Urinary bladder (tissue), 4 donors: ENCODE measurements around the gene INTS3. TPM values are rescaled to one million over a fixed set of nuclear protein-coding genes. Genes with fewer than 3 reads are reported as not detected.
"Not testable (repeated sequence)": the region's sequence is repeated elsewhere in the genome, so short reads cannot be mapped to it uniquely, and the experiment has no call there.

ENCODE experiments used
- DNase-seq: peaks from one replicate; pipeline ENCODE4 v3.0.0-alpha.2; 2015; ENCODE audit errors: extremely low spot score
- H3K27ac ChIP-seq: one replicate; pipeline ENCODE4 v1.5.1; 2013; ENCODE audit warnings: low read depth, mild to moderate bottlenecking, moderate library complexity
- H3K36me3 ChIP-seq: one replicate; pipeline ENCODE4 v1.6.1; 2013; ENCODE audit warnings: mild to moderate bottlenecking, moderate library complexity; ENCODE audit not compliant: insufficient read depth
- H3K4me1 ChIP-seq: one replicate; pipeline ENCODE4 v1.6.1; 2013; ENCODE audit warnings: mild to moderate bottlenecking, moderate library complexity; ENCODE audit not compliant: insufficient read depth
- H3K4me3 ChIP-seq: one replicate; pipeline ENCODE4 v1.5.1; 2013; ENCODE audit warnings: low read depth, low read length
- WGBS: extraction: QIAGEN DNeasy Blood & Tissue Kit; methylation state at CpG from one replicate; pipeline ENCODE4 v1.1.7; 2013; 5-methylcytosine and 5-hydroxymethylcytosine counted together
- polyA plus RNA-seq: library from polyadenylated mRNA; stranded (reverse); fragments of 200-250 nt; gene quantifications from one replicate; pipeline ENCODE4 v1.2.3, GENCODE V29; 2013
- total RNA-seq: library from RNA; depleted of rRNA; stranded (reverse); fragments of >200 nt; gene quantifications from one replicate; pipeline ENCODE4 v1.2.3, GENCODE V29; 2014
- donor health status: healthy with polysubstance abuse.
- donor health status: healthy.

The INTS3 gene
- total and polyA plus RNA-seq, 2 donors, result 35.9 to 44.0 TPM

DNA sequence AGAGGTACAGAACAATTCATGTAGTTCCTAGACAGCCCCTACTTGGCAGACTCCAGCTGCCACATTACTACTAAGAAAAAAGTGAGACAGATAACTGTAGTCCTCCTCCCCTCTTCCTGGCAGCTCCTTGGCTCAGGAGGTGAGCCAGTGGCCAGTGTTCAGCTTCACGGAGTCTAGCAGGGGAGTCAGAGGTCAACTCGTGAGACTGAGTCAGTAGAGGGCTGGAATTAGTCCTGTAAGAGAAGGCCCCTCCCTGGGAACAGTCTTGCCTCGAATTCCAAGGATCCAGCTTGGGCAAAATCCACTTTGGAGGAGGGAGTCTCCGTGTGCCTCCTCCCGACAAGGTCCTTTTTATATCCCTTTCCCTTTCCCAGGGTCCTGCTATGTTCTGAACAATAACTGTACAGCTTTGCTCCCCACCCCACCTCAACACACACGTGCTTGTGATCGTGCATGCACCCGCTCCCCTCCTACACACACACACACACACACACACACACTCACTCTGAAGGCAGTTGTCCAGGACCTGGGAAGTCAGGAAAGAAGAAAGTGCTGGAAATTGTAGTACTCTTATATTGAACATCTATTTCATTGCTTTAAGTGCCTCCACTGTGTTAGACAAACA lies 24.8 kb downstream of the INTS3 start:
- no peaks in the 10 kb centered on the region for H3K4me1 ChIP-seq
- peaks cover 7% of the 10 kb centered on the region for H3K36me3 ChIP-seq
- 67% methylated on average over 8 of the region's 8 CpGs for WGBS
- no peak for DNase-seq
- no peak overlapping the region for H3K4me3 ChIP-seq
- no peak overlapping the region for H3K27ac ChIP-seq

GRCh38 chr1:153754266-153754665 lies 26.4 kb downstream of the INTS3 start:
- H3K4me3 ChIP-seq, result no peak overlapping the region
- WGBS, result 95% methylated on average over 2 of the region's 2 CpGs
- H3K4me1 ChIP-seq, result no peaks in the 10 kb centered on the region
- peaks cover 6% of the 10 kb centered on the region for H3K36me3 ChIP-seq
- no peak for DNase-seq
- no peak overlapping the region for H3K27ac ChIP-seq

DNA sequence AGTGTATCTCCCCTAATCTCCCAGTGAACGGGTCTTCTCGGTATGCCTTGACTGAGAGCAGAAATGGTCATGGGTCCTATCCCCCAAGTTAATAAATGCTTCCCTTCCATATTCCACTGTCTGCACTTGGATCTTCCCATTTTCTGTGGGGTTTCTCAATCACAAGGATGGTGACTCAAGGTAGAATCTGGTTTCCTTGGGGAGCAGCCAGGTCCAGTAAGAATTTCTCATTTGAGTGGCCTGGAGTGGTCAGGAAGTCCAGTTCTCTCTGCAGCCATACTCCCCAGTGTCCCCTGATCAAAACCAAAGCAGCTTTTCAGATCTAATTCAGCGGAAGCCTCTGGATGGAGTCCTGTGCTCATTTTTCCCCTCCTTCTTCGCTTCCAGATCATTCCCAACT lies 32.6 kb downstream of the INTS3 start:
- DNase-seq, result no peak
- Histone ChIP-seq H3K27ac (no peak overlapping the region), H3K36me3 (peaks cover 3% of the 10 kb centered on the region), H3K4me3 (no peak overlapping the region), H3K4me1 (no peaks in the 10 kb centered on the region)
- WGBS, result 95% methylated on average over 4 of the region's 4 CpGs

DNA sequence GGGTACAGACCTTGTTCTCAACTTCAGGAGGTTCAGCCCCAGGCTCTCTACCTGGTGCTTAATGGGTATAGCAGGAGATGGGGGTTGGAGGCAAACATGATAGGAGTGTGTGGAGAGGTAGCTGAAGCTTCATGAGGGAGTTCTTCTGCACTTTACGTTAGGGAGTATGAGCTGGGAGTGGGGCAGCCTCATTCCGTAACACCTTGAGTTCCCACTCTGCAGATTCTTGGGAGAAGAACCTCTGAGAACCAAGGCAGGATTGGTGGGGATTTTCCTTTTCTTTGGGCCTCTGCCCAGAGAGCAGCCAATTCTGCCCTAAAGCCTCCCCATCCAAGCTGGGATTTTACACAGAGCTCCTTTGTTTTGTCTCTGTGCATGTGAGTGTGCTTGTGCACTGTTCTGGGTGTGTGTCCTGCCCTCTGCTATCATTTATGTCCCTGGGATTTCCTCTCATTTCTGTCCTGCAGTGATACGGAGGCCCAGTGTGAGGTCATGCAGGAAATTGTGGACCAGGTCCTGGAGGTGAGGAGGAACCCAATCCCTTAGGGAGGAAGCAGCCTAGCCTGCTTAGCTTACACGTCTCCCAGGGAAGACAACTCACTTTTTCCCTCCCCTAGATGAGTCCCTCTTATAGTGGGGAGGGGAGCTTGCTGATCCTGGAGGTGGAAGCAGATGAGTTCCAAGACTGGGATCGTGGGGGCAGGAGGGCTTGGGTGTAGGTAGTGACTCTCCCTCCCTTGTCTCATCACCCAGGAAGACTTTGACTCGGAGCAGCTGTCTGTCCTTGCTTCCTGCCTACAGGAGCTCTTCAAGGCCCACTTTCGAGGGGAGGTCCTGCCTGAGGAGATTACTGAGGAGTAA lies 35.7 kb downstream of the INTS3 start:
- Histone ChIP-seq H3K4me1 (no peaks in the 10 kb centered on the region), H3K27ac (no peak overlapping the region), H3K36me3 (peaks cover 6% of the 10 kb centered on the region), H3K4me3 (no peak overlapping the region)
- no peak for DNase-seq
- 74% methylated on average over 7 of the region's 7 CpGs for WGBS

DNA sequence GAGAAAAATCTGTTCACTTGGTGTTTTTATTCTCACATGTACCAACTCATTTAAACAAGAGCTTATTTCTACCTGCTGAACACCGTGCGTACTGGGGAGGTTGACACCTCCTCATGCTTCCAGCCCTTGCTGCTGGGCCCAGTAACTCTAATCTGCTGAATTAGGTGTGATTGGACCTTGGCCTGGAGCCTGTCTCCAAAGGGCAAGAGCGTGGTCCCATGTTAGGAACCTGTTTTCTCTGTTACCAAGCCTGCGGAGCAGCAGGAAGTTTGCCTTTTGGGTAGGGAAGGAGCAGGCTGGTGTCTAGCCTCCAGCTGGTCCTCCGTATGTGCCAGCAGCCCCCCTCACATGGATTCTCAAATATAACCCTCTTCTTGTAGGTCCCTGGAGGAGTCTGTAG lies 36.5 kb downstream of the INTS3 start:
- H3K4me3 ChIP-seq, result no peak overlapping the region
- DNase-seq, result no peak
- no peak overlapping the region for H3K27ac ChIP-seq
- 89% methylated on average over 5 of the region's 5 CpGs for WGBS
- peaks cover 4% of the 10 kb centered on the region for H3K36me3 ChIP-seq
- H3K4me1 ChIP-seq, result no peaks in the 10 kb centered on the region

GRCh38 chr1:153766663-153767062 lies 38.8 kb downstream of the INTS3 start:
- DNase-seq, H3K27ac ChIP-seq, H3K36me3 ChIP-seq, H3K4me1 ChIP-seq, H3K4me3 ChIP-seq: not testable (repeated sequence)
- 93% methylated on average over 10 of the region's 10 CpGs for WGBS

DNA sequence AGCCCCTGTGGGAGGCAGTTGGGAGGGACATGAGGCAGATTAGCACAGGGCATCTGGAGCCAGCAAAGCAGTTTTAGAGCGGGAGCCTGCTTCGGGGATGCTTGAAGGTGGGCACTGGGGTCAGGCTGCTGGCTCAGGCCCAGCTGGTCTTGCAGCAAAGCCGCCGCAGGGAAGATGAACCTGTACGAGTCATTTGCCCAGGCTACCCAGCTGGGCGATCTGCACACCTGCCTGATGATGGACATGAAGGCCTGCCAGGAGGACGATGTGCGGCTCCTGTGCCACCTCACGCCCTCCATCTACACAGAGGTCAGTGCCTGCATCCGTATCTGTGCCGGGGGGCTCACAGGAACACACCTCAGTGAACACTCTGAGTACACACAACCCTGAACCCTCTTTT lies 39.7 kb downstream of the INTS3 start:
- Histone ChIP-seq H3K4me3 (no peak overlapping the region), H3K27ac (no peak overlapping the region), H3K36me3 (peaks cover 3% of the 10 kb centered on the region), H3K4me1 (no peaks in the 10 kb centered on the region)
- no peak for DNase-seq
- 96% methylated on average over 11 of the region's 11 CpGs for WGBS

GRCh38 chr1:153768316-153769181 lies 40.7 kb downstream of the INTS3 start:
- Histone ChIP-seq H3K4me1 (no peaks in the 10 kb centered on the region), H3K27ac (no peak overlapping the region), H3K36me3 (peaks cover 3% of the 10 kb centered on the region), H3K4me3 (no peak overlapping the region)
- DNase-seq, result no peak
- 86% methylated on average over 4 of the region's 4 CpGs for WGBS

- WGBS, result 78% methylated on average over 3 of the region's 3 CpGs
- no peak for DNase-seq
- Histone ChIP-seq H3K4me3 (no peak overlapping the region), H3K36me3 (peaks cover 3% of the 10 kb centered on the region), H3K4me1 (no peaks in the 10 kb centered on the region), H3K27ac (no peak overlapping the region)
These were observed 41.4 kb downstream of the INTS3 start for GRCh38 chr1:153769221-153769620.

DNA sequence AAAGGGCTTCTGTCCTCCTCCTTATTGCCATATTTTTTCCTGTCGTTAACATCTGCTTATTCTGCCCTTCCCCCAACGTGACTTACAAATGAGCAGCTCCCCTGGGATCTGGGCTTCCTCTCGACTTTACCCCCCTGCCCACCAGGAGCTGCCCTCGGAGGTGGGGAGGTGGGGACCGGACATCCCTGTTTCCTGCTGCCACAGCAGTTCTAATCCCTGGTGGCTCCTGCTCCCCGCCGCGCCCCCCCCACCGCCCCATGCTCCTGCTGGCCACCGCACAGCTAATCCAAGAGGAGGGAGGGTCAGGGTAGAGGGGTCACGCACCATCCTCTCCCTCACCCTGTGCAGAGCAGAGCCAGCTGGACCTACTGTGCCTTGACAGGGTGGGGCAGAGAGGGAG lies 42.9 kb downstream of the INTS3 start:
- Histone ChIP-seq H3K4me3 (no peak overlapping the region), H3K4me1 (no peaks in the 10 kb centered on the region), H3K36me3 (peaks cover 3% of the 10 kb centered on the region), H3K27ac (no peak overlapping the region)
- DNase-seq, result no peak
- WGBS, result 56% methylated on average over 11 of the region's 11 CpGs

GRCh38 chr1:153771261-153771660 lies 43.4 kb downstream of the INTS3 start:
- 90% methylated on average over 2 of the region's 2 CpGs for WGBS
- no peaks in the 10 kb centered on the region for H3K4me1 ChIP-seq
- no peak overlapping the region for H3K4me3 ChIP-seq

DNA sequence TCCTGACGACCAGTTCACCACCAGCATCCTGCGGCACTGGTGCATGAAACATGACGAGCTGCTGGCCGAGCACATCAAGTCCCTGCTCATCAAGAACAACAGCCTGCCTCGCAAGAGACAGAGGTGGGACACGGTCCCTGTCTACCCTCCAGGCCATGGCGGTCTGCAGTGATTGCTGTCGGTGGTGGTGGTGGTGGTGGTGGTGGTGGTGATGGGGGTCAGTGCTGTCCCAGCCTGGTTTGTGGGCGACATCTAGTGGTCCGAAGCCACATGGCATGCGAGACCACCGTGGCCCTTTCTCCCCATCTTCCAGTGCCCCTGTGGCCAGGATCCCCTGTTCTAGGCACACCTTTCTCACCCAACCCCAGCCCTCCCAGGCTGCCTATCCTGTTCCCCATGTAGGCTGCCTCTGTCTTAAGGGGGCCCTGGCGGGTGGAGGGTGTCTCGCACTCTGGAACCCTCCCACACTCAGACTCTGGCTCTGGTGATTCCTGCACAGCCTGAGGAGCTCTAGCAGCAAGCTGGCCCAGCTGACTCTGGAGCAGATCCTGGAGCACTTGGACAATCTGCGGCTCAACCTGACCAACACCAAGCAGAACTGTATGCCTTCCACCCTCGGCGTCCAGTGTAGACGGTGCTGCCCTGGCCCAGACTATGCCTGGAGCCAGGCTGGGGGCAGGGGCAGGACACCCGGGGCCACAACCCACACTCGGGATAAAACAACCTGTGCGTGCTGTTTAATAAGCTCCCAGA lies 44.2 kb downstream of the INTS3 start:
- H3K4me1 ChIP-seq, result no peaks in the 10 kb centered on the region
- no peak for DNase-seq
- H3K4me3 ChIP-seq, result no peak overlapping the region
- peaks cover 3% of the 10 kb centered on the region for H3K36me3 ChIP-seq
- 74% methylated on average over 21 of the region's 21 CpGs for WGBS
- H3K27ac ChIP-seq, result no peak overlapping the region

More at GRCh38 chr1:153771261-153771660, 43.4 kb downstream of the INTS3 start:
- H3K36me3 ChIP-seq, result peaks cover 3% of the 10 kb centered on the region
- no peak for DNase-seq
- H3K27ac ChIP-seq, result no peak overlapping the region
